Mononuclear cell (primary cell): ENCODE results near the gene IL12A. TPM values are rescaled to one million over a fixed set of nuclear protein-coding genes. Genes with fewer than 3 reads are reported as not detected.

Experiments used
- H3K27me3 ChIP-seq: 2 replicates; pipeline ENCODE4 v1.6.0; 2011; ENCODE audit warnings: low read length, control low read depth; ENCODE audit not compliant: insufficient read depth
- H3K4me1 ChIP-seq: 2 replicates; pipeline ENCODE4 v1.5.1; 2011; ENCODE audit warnings: mild to moderate bottlenecking, low read length, control low read depth; ENCODE audit not compliant: insufficient read depth
- H3K4me3 ChIP-seq: 2 replicates; pipeline ENCODE4 v1.5.1; 2011; ENCODE audit warnings: mild to moderate bottlenecking, low read length, moderate library complexity
- H3K9me3 ChIP-seq: 2 replicates; pipeline ENCODE4 v1.5.1; 2011; ENCODE audit warnings: low read depth, mild to moderate bottlenecking, control low read depth, low read length
- total RNA-seq: library from RNA; depleted of rRNA; stranded (reverse); fragments of >200 nt; gene quantifications from one replicate; pipeline ENCODE4 v1.2.3, GENCODE V29; 2012

IL12A gene
- total RNA-seq, 1 donor, result 4.1 TPM

DNA sequence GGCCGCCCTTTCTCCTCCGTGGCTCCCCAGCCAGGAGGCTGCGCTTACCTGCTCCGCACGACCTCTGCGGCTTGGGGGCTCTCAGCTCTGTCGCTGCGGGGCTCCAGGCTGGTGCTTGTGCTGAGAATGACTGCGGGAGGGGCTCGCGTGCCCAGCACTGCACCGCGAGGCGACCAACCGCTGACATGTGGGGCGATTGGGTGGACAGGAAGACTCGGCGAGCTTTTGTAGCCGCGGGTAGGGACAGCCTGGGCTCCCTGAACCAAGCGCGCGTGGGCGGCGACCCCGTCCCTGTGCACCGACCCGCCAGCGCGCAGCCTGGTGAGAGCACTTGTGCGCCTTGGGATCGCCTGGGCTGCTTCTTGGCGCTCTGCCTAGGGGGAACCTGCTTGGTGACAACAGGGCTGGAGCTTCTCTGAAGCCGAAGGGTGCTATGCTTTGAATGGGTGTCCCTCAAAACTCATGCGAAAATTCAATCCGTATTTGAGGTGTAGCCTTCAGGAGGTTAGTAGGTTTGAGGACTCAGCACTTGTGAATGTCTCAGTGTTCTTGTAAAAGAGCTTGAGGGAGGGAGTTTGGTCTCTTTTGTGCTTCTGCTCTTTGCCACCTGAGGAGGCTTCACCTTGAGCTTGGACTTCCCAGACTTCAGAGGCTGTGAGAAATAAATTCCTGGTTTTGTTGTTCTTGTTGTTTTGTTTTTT is 50.4 kb downstream of the IL12A start:
- Histone ChIP-seq H3K9me3 (no peaks in the 10 kb centered on the region), H3K27me3 (peaks cover 21% of the 10 kb centered on the region), H3K4me3 (no peak overlapping the region)

DNA sequence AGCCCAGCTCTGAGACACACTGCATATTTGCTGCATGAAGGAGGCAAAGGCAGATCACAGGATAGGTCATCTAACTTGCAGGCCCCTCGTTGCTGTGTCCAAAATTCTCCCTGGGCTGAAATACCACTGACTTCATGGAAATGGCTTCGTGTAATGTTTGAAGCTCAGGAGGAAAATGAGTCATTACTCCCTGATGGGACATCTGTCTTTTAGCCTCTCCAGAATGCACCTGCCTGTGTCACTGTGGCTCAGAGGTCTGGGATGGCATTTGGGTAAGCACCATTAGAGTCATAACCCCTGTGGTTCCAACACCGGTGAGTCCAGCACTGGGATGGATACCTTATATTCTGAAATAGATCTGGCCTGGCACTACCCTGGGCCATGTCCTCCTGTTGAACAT is 51.5 kb downstream of the IL12A start:
- Histone ChIP-seq H3K27me3 (peaks cover 21% of the 10 kb centered on the region), H3K9me3 (no peaks in the 10 kb centered on the region), H3K4me3 (no peak overlapping the region), H3K4me1 (peaks cover 7% of the 10 kb centered on the region)

More for the DNA sequence above, 50.4 kb downstream of the IL12A start:
- peaks cover 7% of the 10 kb centered on the region for H3K4me1 ChIP-seq

GRCh38 chr3:160041465-160041864 is 52.8 kb downstream of the IL12A start:
- H3K9me3 ChIP-seq, result no peaks in the 10 kb centered on the region
- H3K4me1 ChIP-seq, result peaks cover 7% of the 10 kb centered on the region

DNA sequence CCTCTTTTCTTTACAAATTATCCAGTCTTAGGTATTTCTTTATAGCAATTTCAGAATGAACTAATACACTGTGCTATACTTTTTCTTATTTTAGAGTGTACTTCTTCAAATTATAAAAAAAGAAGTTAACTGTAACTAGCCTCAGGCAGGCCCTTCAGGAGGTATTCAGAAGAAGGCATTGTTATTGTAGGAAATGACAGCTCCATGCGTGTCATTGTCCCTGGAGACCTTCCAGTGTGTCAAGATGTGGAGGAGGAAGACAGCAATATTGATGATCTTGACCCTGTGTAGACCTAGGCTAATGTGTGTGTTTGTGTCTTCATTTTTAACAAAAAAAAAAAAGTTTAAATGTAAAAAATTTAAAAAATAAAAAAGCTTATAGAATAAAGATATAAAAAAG is 55.5 kb downstream of the IL12A start:
- H3K27me3 ChIP-seq, result peaks cover 7% of the 10 kb centered on the region
- H3K4me1 ChIP-seq, result peaks cover 3% of the 10 kb centered on the region
- no peaks in the 10 kb centered on the region for H3K9me3 ChIP-seq
- no peak overlapping the region for H3K4me3 ChIP-seq

More at GRCh38 chr3:160041465-160041864, 52.8 kb downstream of the IL12A start:
- Histone ChIP-seq H3K27me3 (peaks cover 21% of the 10 kb centered on the region), H3K4me3 (no peak overlapping the region)

Other genes with a start within 250 kb of the IL12A start
- 0.21 TPM for gene SCHIP1, start 149.0 kb upstream of the IL12A start, total RNA-seq
- 0.10 TPM for gene C3orf80, start 236.6 kb downstream of the IL12A start, total RNA-seq